Measurements from ENCODE around the gene MAML3. TPM values are rescaled to one million over a fixed set of nuclear protein-coding genes. Genes with fewer than 3 reads are reported as not detected.

Gene MAML3
- polyA plus RNA-seq, 1 donor (not counting 4 experiments of a cell fraction or from before 2014, with no cell fraction given) = 0.68 TPM

DNA sequence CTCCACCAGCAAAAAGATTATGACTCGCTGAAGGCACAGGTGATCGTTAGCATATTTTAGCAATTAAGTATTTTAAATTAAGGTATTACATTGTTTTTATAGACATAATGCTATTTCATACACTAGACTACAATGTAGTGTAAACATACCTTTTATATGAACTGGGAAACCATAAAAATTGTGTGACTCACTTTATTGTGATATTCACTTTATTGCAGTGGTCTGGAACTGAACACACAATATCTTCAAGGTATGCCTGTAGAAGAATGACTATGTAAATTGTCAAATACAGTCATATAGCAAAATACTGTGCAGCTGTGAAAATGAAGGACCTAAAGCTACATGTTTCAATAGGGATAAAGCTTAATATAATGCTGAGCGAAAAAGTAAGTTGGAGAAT is 26.6 kb upstream of the MAML3 start:
- no peaks in the 10 kb centered on the region for H4K20me1 ChIP-seq (ENCODE audit: control insufficient read depth, extremely low read depth, insufficient read depth, low read length)
- H3K9me1 ChIP-seq (ENCODE audit: control insufficient read depth, extremely low read depth, insufficient read depth, low read length) = no peaks in the 10 kb centered on the region
- DNase-seq (ENCODE audit: low read depth, low spot score) (no peak), FAIRE-seq (no peak)
- H3K27me3 ChIP-seq (ENCODE audit: control insufficient read depth, extremely low read depth, insufficient read depth, low read length) = no peaks in the 10 kb centered on the region
- H3K4me3 ChIP-seq (ENCODE audit: control insufficient read depth in 2 of 3, extremely low read depth in 1 of 3, insufficient read depth in 2 of 3, low read depth in 1 of 3, low read length in 3 of 3) = no peak overlapping the region
- dilution Hi-C loops (cut with MboI; ENCODE audit: extremely low pct_ligation_motif_present, low sequenced_read_pairs) = no loop called here
- H3K4me1 ChIP-seq (ENCODE audit: control insufficient read depth, extremely low read depth, insufficient read depth, low read length) = no peaks in the 10 kb centered on the region
- H3K79me2 ChIP-seq (ENCODE audit: control insufficient read depth, insufficient read depth, low read length) = no peaks in the 10 kb centered on the region
- no peak for TF ChIP-seq EZH2 (IDR thresholded peaks at IDR 0.05; ENCODE audit: low read length)
- TF ChIP-seq, protein P1, sequence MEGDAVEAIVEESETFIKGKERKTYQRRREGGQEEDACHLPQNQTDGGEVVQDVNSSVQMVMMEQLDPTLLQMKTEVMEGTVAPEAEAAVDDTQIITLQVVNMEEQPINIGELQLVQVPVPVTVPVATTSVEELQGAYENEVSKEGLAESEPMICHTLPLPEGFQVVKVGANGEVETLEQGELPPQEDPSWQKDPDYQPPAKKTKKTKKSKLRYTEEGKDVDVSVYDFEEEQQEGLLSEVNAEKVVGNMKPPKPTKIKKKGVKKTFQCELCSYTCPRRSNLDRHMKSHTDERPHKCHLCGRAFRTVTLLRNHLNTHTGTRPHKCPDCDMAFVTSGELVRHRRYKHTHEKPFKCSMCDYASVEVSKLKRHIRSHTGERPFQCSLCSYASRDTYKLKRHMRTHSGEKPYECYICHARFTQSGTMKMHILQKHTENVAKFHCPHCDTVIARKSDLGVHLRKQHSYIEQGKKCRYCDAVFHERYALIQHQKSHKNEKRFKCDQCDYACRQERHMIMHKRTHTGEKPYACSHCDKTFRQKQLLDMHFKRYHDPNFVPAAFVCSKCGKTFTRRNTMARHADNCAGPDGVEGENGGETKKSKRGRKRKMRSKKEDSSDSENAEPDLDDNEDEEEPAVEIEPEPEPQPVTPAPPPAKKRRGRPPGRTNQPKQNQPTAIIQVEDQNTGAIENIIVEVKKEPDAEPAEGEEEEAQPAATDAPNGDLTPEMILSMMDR (optimal IDR thresholded peaks at IDR 0.05 in 1 of 3, IDR thresholded peaks at IDR 0.05 in 1 of 3, conservative IDR thresholded peaks at IDR 0.05 in 1 of 3; ENCODE audit: extremely low read depth in 1 of 3, insufficient read depth in 2 of 3, low read length in 3 of 3) = no peak
- no peak overlapping the region for H2AFZ ChIP-seq (ENCODE audit: control insufficient read depth, low read length)
- H3K9ac ChIP-seq (ENCODE audit: control insufficient read depth, extremely low read depth, insufficient read depth, low read length) = no peak overlapping the region
- H3K9me3 ChIP-seq (ENCODE audit: control insufficient read depth, low read depth, low read length) = no peaks in the 10 kb centered on the region
- no peak overlapping the region for H3K4me2 ChIP-seq (ENCODE audit: control insufficient read depth, extremely low read depth, insufficient read depth, low read depth, low read length)
- no peaks in the 10 kb centered on the region for H3K36me3 ChIP-seq (ENCODE audit: control insufficient read depth in 2 of 2, extremely low read depth in 1 of 2, insufficient read depth in 2 of 2, low read length in 2 of 2)
- no peak overlapping the region for H3K27ac ChIP-seq (ENCODE audit: control insufficient read depth, insufficient read depth, low read length)

DNA sequence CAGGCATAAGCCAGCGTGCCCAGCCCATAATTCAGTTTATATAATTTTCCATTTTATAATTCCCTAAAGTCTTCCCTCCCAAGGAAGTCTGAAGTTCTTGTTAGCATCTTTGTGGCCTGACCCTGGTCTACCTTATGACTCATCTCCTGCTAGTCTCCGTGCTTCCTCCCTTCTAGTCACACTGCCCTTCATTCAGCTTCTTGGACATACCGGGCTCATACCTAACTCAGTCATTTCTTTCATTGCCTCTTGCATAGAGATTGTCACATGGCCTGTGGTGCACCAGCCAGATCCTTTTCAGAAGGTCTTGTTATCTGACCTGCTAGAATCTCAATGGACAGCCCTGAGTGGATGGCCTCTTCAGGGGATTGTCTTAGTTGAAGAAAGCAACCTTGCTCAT is 22.8 kb upstream of the MAML3 start:
- dilution Hi-C loops (cut with MboI; ENCODE audit: extremely low pct_ligation_motif_present, low sequenced_read_pairs) = no loop called here
- no peaks in the 10 kb centered on the region for H3K79me2 ChIP-seq (ENCODE audit: control insufficient read depth, insufficient read depth, low read length)
- FAIRE-seq = no peak

More for the DNA sequence above, 22.8 kb upstream of the MAML3 start:
- Histone ChIP-seq H3K27me3 (ENCODE audit: control insufficient read depth, extremely low read depth, insufficient read depth, low read length) (no peaks in the 10 kb centered on the region), H3K9me3 (ENCODE audit: control insufficient read depth, low read depth, low read length) (no peaks in the 10 kb centered on the region), H4K20me1 (ENCODE audit: control insufficient read depth, extremely low read depth, insufficient read depth, low read length) (no peaks in the 10 kb centered on the region), H3K4me3 (ENCODE audit: control insufficient read depth in 2 of 3, extremely low read depth in 1 of 3, insufficient read depth in 2 of 3, low read depth in 1 of 3, low read length in 3 of 3) (no peak overlapping the region), H2AFZ (ENCODE audit: control insufficient read depth, low read length) (no peak overlapping the region), H3K4me1 (ENCODE audit: control insufficient read depth, extremely low read depth, insufficient read depth, low read length) (no peaks in the 10 kb centered on the region), H3K36me3 (ENCODE audit: control insufficient read depth in 2 of 2, extremely low read depth in 1 of 2, insufficient read depth in 2 of 2, low read length in 2 of 2) (no peaks in the 10 kb centered on the region), H3K9me1 (ENCODE audit: control insufficient read depth, extremely low read depth, insufficient read depth, low read length) (no peaks in the 10 kb centered on the region), H3K27ac (ENCODE audit: control insufficient read depth, insufficient read depth, low read length) (no peak overlapping the region), H3K4me2 (ENCODE audit: control insufficient read depth, extremely low read depth, insufficient read depth, low read depth, low read length) (no peak overlapping the region), H3K9ac (ENCODE audit: control insufficient read depth, extremely low read depth, insufficient read depth, low read length) (no peak overlapping the region)
- TF ChIP-seq, protein P1 (optimal IDR thresholded peaks at IDR 0.05 in 1 of 3, IDR thresholded peaks at IDR 0.05 in 1 of 3, conservative IDR thresholded peaks at IDR 0.05 in 1 of 3; ENCODE audit: extremely low read depth in 1 of 3, insufficient read depth in 2 of 3, low read length in 3 of 3) = no peak
- no peak for TF ChIP-seq EZH2 (IDR thresholded peaks at IDR 0.05; ENCODE audit: low read length)
- DNase-seq (ENCODE audit: low read depth, low spot score) = no peak
